PC-3 (cell line): ENCODE results near the gene LNX1.

Experiments
- CTCF ChIP-seq: fragments of 300-600 bp; sonication (generic); conservative IDR thresholded peaks from 2 replicates; pipeline ENCODE4 v1.5.1; 2017; ENCODE audit warnings: antibody characterized with exemption, low read depth, mild to moderate bottlenecking, low read length
- EZH2 ChIP-seq: fragments of 300-600 bp; sonication (generic); IDR thresholded peaks from one replicate; pipeline ENCODE4 v1.6.1; 2017; ENCODE audit warnings: antibody characterized with exemption, mild to moderate bottlenecking, low read length; ENCODE audit not compliant: unreplicated experiment
- EZH2phosphoT487 ChIP-seq: fragments of 300-600 bp; sonication (generic); IDR thresholded peaks from 2 replicates; pipeline ENCODE4 v1.6.1; 2018; ENCODE audit warnings: mild to moderate bottlenecking, antibody characterized with exemption, low read length, borderline replicate concordance

GRCh38 chr4:53562409-53562808, 28.9 kb downstream of the LNX1 start:
- TF ChIP-seq CTCF (no peak), EZH2 (no peak), EZH2phosphoT487 (no peak)
